ENCODE measurements around the gene B3GNT8.

The B3GNT8 gene

DNA sequence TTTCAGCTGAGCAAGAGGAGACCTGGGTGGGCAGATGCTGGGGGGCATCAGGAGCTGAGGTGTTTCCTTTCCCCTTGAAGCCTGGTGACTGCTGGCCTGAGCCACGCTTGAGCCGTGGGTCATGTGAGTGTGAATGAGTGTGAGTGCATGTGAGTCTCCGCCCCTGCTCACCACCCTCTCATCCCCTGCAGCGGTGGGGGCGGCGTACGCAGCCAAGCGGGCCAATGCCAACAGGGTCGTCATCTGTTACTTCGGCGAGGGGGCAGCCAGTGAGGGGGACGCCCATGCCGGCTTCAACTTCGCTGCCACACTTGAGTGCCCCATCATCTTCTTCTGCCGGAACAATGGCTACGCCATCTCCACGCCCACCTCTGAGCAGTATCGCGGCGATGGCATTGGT lies 5.2 kb downstream of the B3GNT8 start:
- DNase-seq (ENCODE audit: low read depth) = no peak
- H3K4me3 ChIP-seq (ENCODE audit: low read depth, low read length) = no peak overlapping the region
- TF ChIP-seq, protein P1, sequence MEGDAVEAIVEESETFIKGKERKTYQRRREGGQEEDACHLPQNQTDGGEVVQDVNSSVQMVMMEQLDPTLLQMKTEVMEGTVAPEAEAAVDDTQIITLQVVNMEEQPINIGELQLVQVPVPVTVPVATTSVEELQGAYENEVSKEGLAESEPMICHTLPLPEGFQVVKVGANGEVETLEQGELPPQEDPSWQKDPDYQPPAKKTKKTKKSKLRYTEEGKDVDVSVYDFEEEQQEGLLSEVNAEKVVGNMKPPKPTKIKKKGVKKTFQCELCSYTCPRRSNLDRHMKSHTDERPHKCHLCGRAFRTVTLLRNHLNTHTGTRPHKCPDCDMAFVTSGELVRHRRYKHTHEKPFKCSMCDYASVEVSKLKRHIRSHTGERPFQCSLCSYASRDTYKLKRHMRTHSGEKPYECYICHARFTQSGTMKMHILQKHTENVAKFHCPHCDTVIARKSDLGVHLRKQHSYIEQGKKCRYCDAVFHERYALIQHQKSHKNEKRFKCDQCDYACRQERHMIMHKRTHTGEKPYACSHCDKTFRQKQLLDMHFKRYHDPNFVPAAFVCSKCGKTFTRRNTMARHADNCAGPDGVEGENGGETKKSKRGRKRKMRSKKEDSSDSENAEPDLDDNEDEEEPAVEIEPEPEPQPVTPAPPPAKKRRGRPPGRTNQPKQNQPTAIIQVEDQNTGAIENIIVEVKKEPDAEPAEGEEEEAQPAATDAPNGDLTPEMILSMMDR (IDR thresholded peaks at IDR 0.05; ENCODE audit: low read depth, low read length, missing control alignments) = no peak

GRCh38 chr19:41421314-41421713 lies 5.9 kb downstream of the B3GNT8 start:
- no peak overlapping the region for H3K4me3 ChIP-seq (ENCODE audit: low read depth, low read length)
- TF ChIP-seq, protein P1 (IDR thresholded peaks at IDR 0.05; ENCODE audit: low read depth, low read length, missing control alignments) = no peak
- DNase-seq (ENCODE audit: low read depth) = no peak

- H3K4me3 ChIP-seq (ENCODE audit: low read depth, low read length) = no peak overlapping the region
- no peak for DNase-seq (ENCODE audit: low read depth)
- TF ChIP-seq, protein P1 (IDR thresholded peaks at IDR 0.05; ENCODE audit: low read depth, low read length, missing control alignments) = no peak
Observed at GRCh38 chr19:41420101-41420880, 6.9 kb downstream of the B3GNT8 start.

DNA sequence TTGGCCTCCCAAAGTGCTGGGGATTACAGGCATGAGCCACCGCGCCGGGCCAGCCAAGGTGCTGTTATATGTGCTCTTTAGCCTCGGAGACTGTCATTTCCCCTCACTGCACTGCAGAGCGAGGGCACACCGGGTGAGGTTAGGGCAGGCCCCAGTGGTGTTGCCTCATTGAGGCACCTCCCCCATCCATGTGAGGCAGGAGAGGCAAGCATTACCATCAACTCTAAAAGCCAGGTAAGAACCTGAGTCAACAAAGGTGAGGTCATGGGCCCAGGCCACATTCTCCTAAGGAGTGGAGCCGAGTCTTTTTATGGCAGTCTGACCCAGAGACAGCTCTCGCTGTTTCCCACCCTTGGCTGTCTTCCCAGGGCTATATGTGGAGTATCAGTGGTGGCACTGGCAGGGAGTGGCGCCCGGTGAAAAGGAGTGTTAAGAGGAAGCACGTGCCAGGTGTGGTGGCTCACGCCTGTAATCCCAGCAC lies 10.9 kb downstream of the B3GNT8 start:
- H3K4me3 ChIP-seq (ENCODE audit: low read depth, low read length) = no peak overlapping the region
- no peak for DNase-seq (ENCODE audit: low read depth)
- TF ChIP-seq, protein P1 (IDR thresholded peaks at IDR 0.05; ENCODE audit: low read depth, low read length, missing control alignments) = no peak

DNA sequence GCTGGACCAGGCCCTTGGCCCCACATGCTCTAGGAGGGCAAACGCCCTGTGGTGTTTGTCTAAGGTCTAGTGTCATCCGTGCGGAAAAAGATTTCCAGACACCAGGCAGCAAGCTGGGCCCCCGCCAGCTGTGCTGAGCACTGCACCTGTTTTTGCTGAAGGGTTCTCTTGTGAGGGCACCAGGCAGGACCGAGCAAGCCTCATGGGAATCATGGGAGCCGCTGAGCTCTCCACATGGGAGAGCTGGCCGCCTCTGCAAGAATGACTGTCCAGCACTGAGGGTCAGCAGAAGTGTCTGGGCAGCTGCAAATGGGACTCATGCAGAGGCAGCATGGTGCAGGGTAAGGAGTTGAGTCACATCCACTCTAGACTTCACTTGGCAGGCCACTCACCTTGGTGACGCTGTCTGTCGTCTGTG lies 12.0 kb downstream of the B3GNT8 start:
- TF ChIP-seq, protein P1 (IDR thresholded peaks at IDR 0.05; ENCODE audit: low read depth, low read length, missing control alignments) = no peak
- no peak for DNase-seq (ENCODE audit: low read depth)
- no peak overlapping the region for H3K4me3 ChIP-seq (ENCODE audit: low read depth, low read length)

DNA sequence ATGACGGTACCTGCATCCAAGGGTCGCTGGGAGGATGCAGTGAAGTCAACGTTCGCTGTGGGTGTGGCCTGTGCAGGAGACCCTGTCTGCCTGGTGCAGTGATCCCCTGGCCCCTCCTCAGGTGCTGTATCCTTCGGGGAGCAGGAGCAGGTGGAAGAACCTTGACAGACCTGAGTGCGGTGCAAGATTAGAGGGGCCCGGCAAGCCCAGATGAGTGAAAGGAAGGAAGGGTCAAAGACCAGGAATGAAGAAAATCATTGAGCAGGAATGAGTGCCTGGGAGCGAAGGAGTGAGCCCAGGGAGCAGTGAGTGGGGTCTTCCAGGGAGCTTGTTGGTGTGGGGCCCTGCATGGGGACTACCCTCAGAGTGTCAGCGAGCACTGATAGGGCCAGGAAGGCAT lies 12.7 kb downstream of the B3GNT8 start:
- no peak for DNase-seq (ENCODE audit: low read depth)
- no peak overlapping the region for H3K4me3 ChIP-seq (ENCODE audit: low read depth, low read length)
- TF ChIP-seq, protein P1 (IDR thresholded peaks at IDR 0.05; ENCODE audit: low read depth, low read length, missing control alignments) = no peak

DNA sequence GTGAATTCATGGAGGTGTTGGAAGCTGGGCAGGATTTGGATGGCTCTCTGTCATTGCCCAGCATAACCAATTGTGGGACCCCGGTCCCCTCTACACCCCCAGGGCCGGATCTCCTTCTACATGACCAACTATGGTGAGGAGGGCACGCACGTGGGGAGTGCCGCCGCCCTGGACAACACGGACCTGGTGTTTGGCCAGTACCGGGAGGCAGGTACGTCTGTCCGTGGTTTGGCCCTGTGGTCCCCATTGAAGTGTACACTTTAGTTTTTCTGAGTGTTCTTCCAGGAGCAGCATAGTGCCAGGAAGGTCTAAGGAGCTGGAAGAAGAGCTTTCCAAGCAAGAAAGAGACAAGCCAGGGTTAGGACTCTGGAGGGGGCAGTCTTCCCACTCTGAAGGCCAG lies 13.2 kb downstream of the B3GNT8 start:
- no peak overlapping the region for H3K4me3 ChIP-seq (ENCODE audit: low read depth, low read length)
- no peak for DNase-seq (ENCODE audit: low read depth)
- TF ChIP-seq, protein P1 (IDR thresholded peaks at IDR 0.05; ENCODE audit: low read depth, low read length, missing control alignments) = no peak
